Measurements from ENCODE around the gene CEP43.

DNA sequence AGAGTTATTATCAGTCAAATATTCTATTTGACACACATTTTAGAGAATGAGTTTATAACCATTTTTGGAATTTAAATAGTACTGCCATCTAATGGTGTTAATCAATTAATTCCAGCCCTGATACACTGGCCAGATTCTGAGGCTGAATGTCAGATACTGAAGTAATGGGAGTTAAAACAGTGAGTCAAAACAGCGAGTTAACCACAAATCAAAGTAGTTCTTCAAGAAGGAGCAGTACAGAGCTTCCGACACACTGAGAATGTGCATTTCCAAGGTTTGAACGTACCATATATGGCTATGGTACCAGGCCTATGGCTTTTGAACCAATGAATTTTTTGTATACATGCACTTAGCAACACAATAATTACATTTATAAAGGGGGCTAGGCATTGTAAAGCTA lies 11.3 kb upstream of the CEP43 start:
- no peak for TF ChIP-seq CTCF (IDR thresholded peaks at IDR 0.05; ENCODE audit: insufficient read depth, low read depth, low read length)
- TF ChIP-seq EZH2 (IDR thresholded peaks at IDR 0.05; ENCODE audit: insufficient read depth, low read length) = no peak
